Neural cell (in vitro differentiated cells): Measurements from ENCODE around the gene KRT27.

Experiments used
- EP300 ChIP-seq: fragments of 450-650 bp; conservative IDR thresholded peaks from 2 replicates; pipeline ENCODE4 v1.6.1; 2014; ENCODE audit warnings: antibody characterized with exemption, mild to moderate bottlenecking, moderate library complexity; ENCODE audit not compliant: poor library complexity, severe bottlenecking
- EZH2 ChIP-seq: fragments of 200-600, 300-800 bp; shearing (Covaris generic), sonication (generic); IDR thresholded peaks from 2 replicates; pipeline ENCODE4 v1.6.1; 2014; ENCODE audit warnings: antibody characterized with exemption, low read length, borderline replicate concordance, mild to moderate bottlenecking; ENCODE audit not compliant: insufficient read depth, poor library complexity, severe bottlenecking
- MXI1 ChIP-seq: fragments of 450-650 bp; conservative IDR thresholded peaks from 2 replicates; pipeline ENCODE4 v1.6.1; 2014; ENCODE audit warnings: antibody characterized with exemption, mild to moderate bottlenecking; ENCODE audit not compliant: poor library complexity, severe bottlenecking
- POLR2AphosphoS5 ChIP-seq: IDR thresholded peaks from 2 replicates; pipeline ENCODE4 v1.6.1; 2012
- RAD21 ChIP-seq: fragments of 450-650 bp; conservative IDR thresholded peaks from 2 replicates; pipeline ENCODE4 v1.6.1; 2014; ENCODE audit warnings: antibody characterized with exemption, mild to moderate bottlenecking, moderate library complexity
- SMC3 ChIP-seq: fragments of 450-650 bp; conservative IDR thresholded peaks from 2 replicates; pipeline ENCODE4 v1.6.1; 2014; ENCODE audit warnings: antibody characterized with exemption, mild to moderate bottlenecking, moderate library complexity; ENCODE audit not compliant: poor library complexity
- TAF1 ChIP-seq: IDR thresholded peaks from 2 replicates; pipeline ENCODE4 v1.6.1; 2012; ENCODE audit warnings: low read depth
- TF ChIP-seq, protein P1 (sequence below): fragments of 450-650 bp; IDR thresholded peaks from 2 replicates; pipeline ENCODE4 v1.5.1; 2014; ENCODE audit warnings: antibody characterized with exemption, mild to moderate bottlenecking, moderate library complexity; ENCODE audit not compliant: poor library complexity, severe bottlenecking
- TF ChIP-seq, protein P2 (sequence below): IDR thresholded peaks from 2 replicates; pipeline ENCODE4 v1.6.1; 2012; ENCODE audit warnings: borderline replicate concordance

DNA sequence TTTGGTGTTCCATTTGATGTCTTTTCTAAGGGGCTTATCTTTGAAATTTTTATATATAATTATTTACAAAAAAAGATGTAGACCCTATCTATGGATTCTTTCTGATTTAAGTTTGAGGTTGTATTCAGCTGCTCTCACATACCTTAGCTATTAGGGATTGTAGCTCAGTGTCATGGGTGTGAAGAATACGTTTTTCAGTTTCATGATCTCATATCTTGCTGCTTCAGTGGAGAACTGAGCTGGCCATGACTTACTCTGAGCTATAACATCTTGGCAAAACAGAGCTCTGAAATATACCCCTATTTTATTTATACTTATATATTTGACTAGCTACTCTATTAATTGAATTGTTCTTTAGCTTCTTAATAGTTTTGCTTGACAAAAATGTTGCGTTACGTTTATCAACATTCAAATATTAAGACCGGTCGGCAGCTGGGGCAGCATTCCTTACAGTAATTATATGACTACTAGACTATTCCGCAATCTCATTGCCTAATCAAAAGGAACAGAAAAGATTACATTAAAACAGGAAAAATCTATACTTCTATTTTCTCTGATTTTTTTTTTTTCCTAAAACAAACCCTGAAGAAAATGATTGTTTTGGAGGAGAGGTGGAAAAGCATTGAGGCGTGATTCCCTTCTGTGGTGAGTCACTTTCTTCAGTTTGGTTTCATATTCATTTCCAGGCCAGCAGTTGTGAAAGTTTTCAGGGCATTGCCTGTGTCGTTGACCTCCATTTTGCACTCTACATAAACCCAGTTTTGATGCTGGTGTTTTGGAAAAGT lies 54.7 kb downstream of the KRT27 start:
- TF ChIP-seq MXI1 (no peak), POLR2AphosphoS5 (no peak), RAD21 (no peak), EZH2 (no peak), TAF1 (no peak), SMC3 (no peak), EP300 (no peak)
- TF ChIP-seq, protein P1, sequence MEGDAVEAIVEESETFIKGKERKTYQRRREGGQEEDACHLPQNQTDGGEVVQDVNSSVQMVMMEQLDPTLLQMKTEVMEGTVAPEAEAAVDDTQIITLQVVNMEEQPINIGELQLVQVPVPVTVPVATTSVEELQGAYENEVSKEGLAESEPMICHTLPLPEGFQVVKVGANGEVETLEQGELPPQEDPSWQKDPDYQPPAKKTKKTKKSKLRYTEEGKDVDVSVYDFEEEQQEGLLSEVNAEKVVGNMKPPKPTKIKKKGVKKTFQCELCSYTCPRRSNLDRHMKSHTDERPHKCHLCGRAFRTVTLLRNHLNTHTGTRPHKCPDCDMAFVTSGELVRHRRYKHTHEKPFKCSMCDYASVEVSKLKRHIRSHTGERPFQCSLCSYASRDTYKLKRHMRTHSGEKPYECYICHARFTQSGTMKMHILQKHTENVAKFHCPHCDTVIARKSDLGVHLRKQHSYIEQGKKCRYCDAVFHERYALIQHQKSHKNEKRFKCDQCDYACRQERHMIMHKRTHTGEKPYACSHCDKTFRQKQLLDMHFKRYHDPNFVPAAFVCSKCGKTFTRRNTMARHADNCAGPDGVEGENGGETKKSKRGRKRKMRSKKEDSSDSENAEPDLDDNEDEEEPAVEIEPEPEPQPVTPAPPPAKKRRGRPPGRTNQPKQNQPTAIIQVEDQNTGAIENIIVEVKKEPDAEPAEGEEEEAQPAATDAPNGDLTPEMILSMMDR, result no peak
- TF ChIP-seq, protein P2, sequence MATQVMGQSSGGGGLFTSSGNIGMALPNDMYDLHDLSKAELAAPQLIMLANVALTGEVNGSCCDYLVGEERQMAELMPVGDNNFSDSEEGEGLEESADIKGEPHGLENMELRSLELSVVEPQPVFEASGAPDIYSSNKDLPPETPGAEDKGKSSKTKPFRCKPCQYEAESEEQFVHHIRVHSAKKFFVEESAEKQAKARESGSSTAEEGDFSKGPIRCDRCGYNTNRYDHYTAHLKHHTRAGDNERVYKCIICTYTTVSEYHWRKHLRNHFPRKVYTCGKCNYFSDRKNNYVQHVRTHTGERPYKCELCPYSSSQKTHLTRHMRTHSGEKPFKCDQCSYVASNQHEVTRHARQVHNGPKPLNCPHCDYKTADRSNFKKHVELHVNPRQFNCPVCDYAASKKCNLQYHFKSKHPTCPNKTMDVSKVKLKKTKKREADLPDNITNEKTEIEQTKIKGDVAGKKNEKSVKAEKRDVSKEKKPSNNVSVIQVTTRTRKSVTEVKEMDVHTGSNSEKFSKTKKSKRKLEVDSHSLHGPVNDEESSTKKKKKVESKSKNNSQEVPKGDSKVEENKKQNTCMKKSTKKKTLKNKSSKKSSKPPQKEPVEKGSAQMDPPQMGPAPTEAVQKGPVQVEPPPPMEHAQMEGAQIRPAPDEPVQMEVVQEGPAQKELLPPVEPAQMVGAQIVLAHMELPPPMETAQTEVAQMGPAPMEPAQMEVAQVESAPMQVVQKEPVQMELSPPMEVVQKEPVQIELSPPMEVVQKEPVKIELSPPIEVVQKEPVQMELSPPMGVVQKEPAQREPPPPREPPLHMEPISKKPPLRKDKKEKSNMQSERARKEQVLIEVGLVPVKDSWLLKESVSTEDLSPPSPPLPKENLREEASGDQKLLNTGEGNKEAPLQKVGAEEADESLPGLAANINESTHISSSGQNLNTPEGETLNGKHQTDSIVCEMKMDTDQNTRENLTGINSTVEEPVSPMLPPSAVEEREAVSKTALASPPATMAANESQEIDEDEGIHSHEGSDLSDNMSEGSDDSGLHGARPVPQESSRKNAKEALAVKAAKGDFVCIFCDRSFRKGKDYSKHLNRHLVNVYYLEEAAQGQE, result no peak
